Keratinocyte (primary cell): ENCODE measurements around the gene HPCAL4. TPM values are rescaled to one million over a fixed set of nuclear protein-coding genes. Genes with fewer than 3 reads are reported as not detected.

Experiments used
- DNase-seq: peaks from one replicate; pipeline ENCODE4 v3.0.0-alpha.2; 2011; ENCODE audit warnings: low read depth, missing footprints, low spot score
- FAIRE-seq: peaks from 2 replicates; lab custom pipeline; 2011; peaks lifted over from hg19 to GRCh38; lab: Jason Lieb, UNC
- H2AFZ ChIP-seq: 2 replicates; pipeline ENCODE4 v1.6.0; 2012; ENCODE audit warnings: low read length, control low read depth, inconsistent platforms; ENCODE audit not compliant: control insufficient read depth
- H3K27ac ChIP-seq: 2 replicates; pipeline ENCODE4 v1.5.1; 2011; ENCODE audit warnings: low read length; ENCODE audit not compliant: control insufficient read depth, insufficient read depth
- H3K27me3 ChIP-seq: 3 replicates; pipeline ENCODE4 v1.6.0; 2011; ENCODE audit warnings: low read length; ENCODE audit not compliant: control insufficient read depth, insufficient read depth; ENCODE audit errors: extremely low read depth
- H3K36me3 ChIP-seq, 2 experiments: 2 replicates in 1 of 2; 3 replicates in 1 of 2; pipeline ENCODE4 v1.5.1; 2011; ENCODE audit warnings: low read length in 2 of 2, mild to moderate bottlenecking in 1 of 2; ENCODE audit not compliant: control insufficient read depth in 2 of 2, insufficient read depth in 2 of 2; ENCODE audit errors: extremely low read depth in 1 of 2
- H3K4me1 ChIP-seq: 3 replicates; pipeline ENCODE4 v1.5.1; 2011; ENCODE audit warnings: low read length; ENCODE audit not compliant: control insufficient read depth, insufficient read depth; ENCODE audit errors: extremely low read depth
- H3K4me2 ChIP-seq: 3 replicates; pipeline ENCODE4 v1.6.0; 2011; ENCODE audit warnings: low read depth, low read length; ENCODE audit not compliant: control insufficient read depth, insufficient read depth; ENCODE audit errors: extremely low read depth
- H3K4me3 ChIP-seq, 3 experiments: fragments of 200-600 bp in 1 of 3; sonication (generic) in 1 of 3; 2 replicates in 2 of 3; 3 replicates in 1 of 3; pipeline ENCODE4 v1.5.1; 2011 to 2016; ENCODE audit warnings: low read length in 3 of 3, mild to moderate bottlenecking in 3 of 3, control low read depth in 2 of 3, inconsistent platforms in 1 of 3, low read depth in 1 of 3, mixed read lengths in 1 of 3, mixed run types in 1 of 3, moderate library complexity in 1 of 3; ENCODE audit not compliant: control insufficient read depth in 2 of 3, insufficient read depth in 2 of 3; ENCODE audit errors: extremely low read depth in 1 of 3
- H3K79me2 ChIP-seq: 2 replicates; pipeline ENCODE4 v1.6.0; 2012; ENCODE audit warnings: low read length; ENCODE audit not compliant: control insufficient read depth, insufficient read depth
- H3K9ac ChIP-seq: 3 replicates; pipeline ENCODE4 v1.6.0; 2011; ENCODE audit warnings: low read length; ENCODE audit not compliant: control insufficient read depth, insufficient read depth; ENCODE audit errors: extremely low read depth
- H3K9me1 ChIP-seq: 3 replicates; pipeline ENCODE4 v1.6.0; 2011; ENCODE audit warnings: low read length; ENCODE audit not compliant: control insufficient read depth, insufficient read depth; ENCODE audit errors: extremely low read depth
- H3K9me3 ChIP-seq: 2 replicates; pipeline ENCODE4 v1.5.1; 2012; ENCODE audit warnings: low read depth, low read length; ENCODE audit not compliant: control insufficient read depth
- H4K20me1 ChIP-seq: 3 replicates; pipeline ENCODE4 v1.6.0; 2011; ENCODE audit warnings: low read length; ENCODE audit not compliant: control insufficient read depth, insufficient read depth; ENCODE audit errors: extremely low read depth
- CTCF ChIP-seq, 3 experiments: IDR thresholded peaks in 1 of 3; conservative IDR thresholded peaks in 1 of 3; optimal IDR thresholded peaks in 1 of 3; 2 replicates in 2 of 3; 3 replicates in 1 of 3; pipeline versions ENCODE3 to v1.5.1; 2011; ENCODE audit warnings: low read length in 3 of 3, mild to moderate bottlenecking in 3 of 3, moderate library complexity in 2 of 3, control low read depth in 1 of 3, inconsistent platforms in 1 of 3; ENCODE audit not compliant: insufficient read depth in 2 of 3; ENCODE audit errors: extremely low read depth in 1 of 3
- EZH2 ChIP-seq: IDR thresholded peaks from one replicate; pipeline ENCODE4 v1.6.1; 2012; ENCODE audit warnings: inconsistent platforms, mild to moderate bottlenecking, low read length, moderate library complexity
- dilution Hi-C: fragments of 300-500 bp; cut with MboI; formaldehyde crosslinking; loops from one replicate; pipeline ENCODE4 v1.7.0; 2020; ENCODE audit warnings: low sequenced_read_pairs; ENCODE audit not compliant: extremely low pct_ligation_motif_present
- polyA plus RNA-seq, 5 experiments: library from polyadenylated mRNA; depleted of rRNA in 3 of 5; stranded (reverse) in 3 of 5; stranded (forward) in 1 of 5; unstranded in 1 of 5; fragments of >200 nt; gene quantifications; 1 replicate in 1 of 5; 2 replicates in 3 of 5; 3 replicates in 1 of 5; pipeline versions ENCODE4 v1.2.1 to v1.2.3, GENCODE V29; 2011 to 2012; ENCODE audit warnings: missing spikeins in 2 of 5, low read depth in 1 of 5, low replicate concordance in 1 of 5

The HPCAL4 gene
- polyA plus RNA-seq, 1 donor (not counting 4 experiments of a cell fraction or from before 2014, with no cell fraction given): not detected

GRCh38 chr1:39688706-39689105 lies 2.5 kb downstream of the HPCAL4 start:
- peaks cover 72% of the 10 kb centered on the region for H3K27me3 ChIP-seq
- dilution Hi-C loops: no loop called here
- H3K4me3 ChIP-seq: no peak overlapping the region
- H3K9ac ChIP-seq: no peak overlapping the region
- H3K79me2 ChIP-seq: no peaks in the 10 kb centered on the region
- H3K9me3 ChIP-seq: no peaks in the 10 kb centered on the region
- H3K36me3 ChIP-seq: no peaks in the 10 kb centered on the region
- H3K9me1 ChIP-seq: no peaks in the 10 kb centered on the region
- TF ChIP-seq CTCF (optimal IDR thresholded peaks at IDR 0.05 in 1 of 3, IDR thresholded peaks at IDR 0.05 in 1 of 3, conservative IDR thresholded peaks at IDR 0.05 in 1 of 3; ENCODE audit: extremely low read depth in 1 of 3, insufficient read depth in 2 of 3, low read length in 3 of 3) (no peak), EZH2 (no peak)
- DNase-seq (no peak), FAIRE-seq (no peak)
- no peak overlapping the region for H3K27ac ChIP-seq
- H3K4me1 ChIP-seq: peaks cover 8% of the 10 kb centered on the region
- H2AFZ ChIP-seq: no peak overlapping the region
- H4K20me1 ChIP-seq: no peaks in the 10 kb centered on the region
- no peak overlapping the region for H3K4me2 ChIP-seq

- H3K79me2 ChIP-seq: no peaks in the 10 kb centered on the region
- dilution Hi-C loops: no loop called here
- no peaks in the 10 kb centered on the region for H3K9me3 ChIP-seq
- DNase-seq (no peak), FAIRE-seq (no peak)
- no peak overlapping the region for H3K4me3 ChIP-seq
- H3K27ac ChIP-seq: no peak overlapping the region
- H3K27me3 ChIP-seq: peaks cover 77% of the 10 kb centered on the region
- H3K4me1 ChIP-seq: peaks cover 8% of the 10 kb centered on the region
- TF ChIP-seq EZH2 (no peak), CTCF (optimal IDR thresholded peaks at IDR 0.05 in 1 of 3, IDR thresholded peaks at IDR 0.05 in 1 of 3, conservative IDR thresholded peaks at IDR 0.05 in 1 of 3; ENCODE audit: extremely low read depth in 1 of 3, insufficient read depth in 2 of 3, low read length in 3 of 3) (no peak)
- no peaks in the 10 kb centered on the region for H3K9me1 ChIP-seq
- no peak overlapping the region for H3K4me2 ChIP-seq
- no peak overlapping the region for H3K9ac ChIP-seq
- no peaks in the 10 kb centered on the region for H3K36me3 ChIP-seq
- no peaks in the 10 kb centered on the region for H4K20me1 ChIP-seq
- no peak overlapping the region for H2AFZ ChIP-seq
Measured at GRCh38 chr1:39687243-39687642, 4.0 kb downstream of the HPCAL4 start.
